Activated CD4-positive, alpha-beta T cell treated with anti-CD3 and anti-CD28 coated beads, Interleukin-2, Interleukin-6, amounts not matched to agents 100 ng/mL and 50 ng/mL, durations not matched to agents 16 hours and 8 hours (primary cell): ENCODE results near the gene GPC5.
"Not testable (repeated sequence)": the region's sequence is repeated elsewhere in the genome, so short reads cannot be mapped to it uniquely, and the experiment has no call there.

Experiments
- DNase-seq: peaks from one replicate; pipeline ENCODE4 v3.0.0-alpha.2; 2020

Gene GPC5

DNA sequence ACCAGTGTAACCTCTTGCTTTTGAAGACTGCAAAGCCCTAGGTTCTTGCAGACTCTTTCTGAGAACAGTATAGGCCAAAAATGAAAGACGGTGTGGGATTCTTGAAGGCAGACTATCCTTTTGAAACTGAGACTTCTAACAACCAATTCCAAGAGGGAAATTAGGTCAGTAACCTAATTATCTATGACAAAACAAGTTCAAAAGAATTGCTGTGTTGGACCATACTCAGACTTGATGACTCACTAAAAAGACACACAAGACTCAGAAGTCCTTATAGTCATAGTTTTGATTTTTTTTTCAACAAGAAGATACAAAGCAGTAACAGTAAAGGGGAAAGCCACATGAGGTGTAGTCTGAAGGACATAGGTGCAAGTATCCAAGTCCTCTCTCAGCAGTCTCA, 1204.1 kb downstream of the GPC5 start:
- DNase-seq, result no peak

DNA sequence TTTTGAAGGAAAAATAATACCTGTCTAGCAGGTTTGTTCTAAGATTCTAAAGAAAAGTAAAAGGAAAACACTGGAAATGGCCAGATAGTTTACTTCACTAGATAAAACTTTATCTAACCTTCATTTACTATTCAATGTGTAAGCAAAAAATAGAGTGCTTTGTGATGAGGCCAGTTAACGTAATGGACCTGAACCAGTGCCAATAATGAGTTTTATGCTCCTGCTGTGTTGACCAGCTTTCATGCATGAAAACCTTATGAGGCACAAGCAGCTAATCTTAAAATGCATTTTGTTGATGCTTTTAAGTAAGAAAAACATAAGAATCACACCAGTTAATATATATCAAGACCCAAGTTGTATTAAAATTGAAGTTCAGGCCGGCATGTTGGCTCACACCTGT, 1211.0 kb downstream of the GPC5 start:
- no peak for DNase-seq

DNA sequence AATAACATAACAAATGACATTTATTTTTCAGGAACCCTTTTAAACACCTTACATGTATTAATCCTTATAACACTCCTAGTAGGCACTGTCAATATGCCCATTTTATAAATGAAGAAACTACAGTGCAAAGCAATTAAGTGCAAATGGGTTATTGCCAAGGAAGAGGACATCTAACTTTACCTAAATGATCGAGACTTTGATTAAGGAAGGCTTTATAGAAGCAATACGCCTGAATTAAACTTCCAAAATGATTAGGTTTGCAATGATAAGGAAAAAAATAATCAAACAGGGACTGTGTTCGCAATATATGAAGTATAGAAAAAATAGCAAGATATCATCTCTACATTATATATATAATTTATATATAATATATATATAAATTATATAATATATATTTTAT, 1214.5 kb downstream of the GPC5 start:
- DNase-seq, result no peak

DNA sequence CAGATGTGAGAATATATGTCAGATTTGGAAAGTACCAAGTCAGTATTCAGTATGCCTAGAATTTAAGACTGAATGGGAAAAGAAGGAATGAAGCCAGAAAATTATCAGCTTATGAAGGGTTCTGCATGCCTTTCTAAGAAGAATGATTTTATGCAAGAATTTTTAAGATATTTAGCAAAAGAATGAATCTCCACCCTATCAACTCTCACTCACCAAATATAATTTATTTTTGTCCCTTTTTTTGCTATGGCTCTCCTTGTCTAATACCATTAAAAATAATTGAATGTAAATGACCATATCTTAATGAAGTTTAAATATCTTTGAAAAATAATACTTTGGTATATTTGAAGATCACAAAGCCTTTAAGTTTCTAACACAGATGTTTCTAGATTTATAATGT, 1215.5 kb downstream of the GPC5 start:
- no peak for DNase-seq

DNA sequence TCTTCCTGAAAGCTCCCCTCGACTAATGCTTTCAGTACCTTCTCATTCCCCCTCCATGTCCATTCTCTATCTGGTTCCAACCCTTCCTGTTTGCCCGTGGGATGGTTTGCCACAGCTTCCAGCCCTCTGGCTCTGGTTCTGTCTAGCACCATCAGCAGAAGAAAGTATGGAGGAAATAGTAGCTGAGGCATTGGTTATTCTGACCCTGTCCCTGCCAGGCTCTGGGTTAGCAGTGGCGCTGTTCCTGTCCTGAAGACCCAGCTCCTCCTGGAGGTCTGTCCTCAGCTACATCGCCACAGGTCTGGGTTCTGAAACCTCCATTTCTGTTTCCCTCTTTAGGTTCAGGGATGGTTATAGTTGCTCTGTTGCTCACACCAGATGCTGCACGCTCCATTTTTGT, 1223.6 kb downstream of the GPC5 start:
- DNase-seq, result no peak

DNA sequence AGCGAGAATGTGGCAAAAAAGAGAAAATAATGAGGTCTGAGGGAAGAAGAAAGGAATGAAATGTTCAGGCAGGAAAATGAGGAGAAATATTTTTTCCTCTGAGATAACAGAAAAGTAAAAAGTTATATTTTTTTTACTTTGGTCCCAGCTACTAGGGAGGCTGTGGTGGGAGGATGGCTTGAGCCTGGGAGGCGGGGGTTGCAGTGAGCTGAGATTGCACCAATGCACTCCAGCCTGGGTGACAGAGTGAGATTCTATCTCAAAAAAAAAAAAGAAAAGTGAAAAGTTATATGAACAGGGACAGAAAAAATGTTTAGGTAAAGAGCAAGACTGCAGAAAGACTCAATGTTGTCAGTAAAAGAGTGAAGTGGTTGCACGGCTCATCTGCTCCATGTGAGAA, 1224.5 kb downstream of the GPC5 start:
- no peak for DNase-seq

DNA sequence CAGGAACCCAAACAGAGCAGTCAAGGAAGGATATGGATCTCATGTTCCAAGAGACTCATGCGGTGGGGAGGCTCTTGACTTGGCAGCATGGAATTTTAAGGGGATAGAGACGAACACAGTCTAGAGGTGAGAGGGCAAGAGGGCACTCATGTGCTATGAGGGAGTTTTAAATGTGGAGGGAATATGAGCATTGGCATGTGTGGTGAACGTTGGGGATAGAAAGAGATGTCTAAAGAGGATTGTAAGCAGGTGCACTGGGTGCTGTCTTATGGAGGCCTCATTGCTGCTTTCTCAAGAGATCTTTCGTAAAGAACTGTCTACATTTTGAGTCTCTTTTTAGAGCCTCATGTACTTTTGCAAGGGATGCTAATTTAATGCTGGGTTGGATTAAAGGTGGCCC, 1227.9 kb downstream of the GPC5 start:
- DNase-seq, result no peak

DNA sequence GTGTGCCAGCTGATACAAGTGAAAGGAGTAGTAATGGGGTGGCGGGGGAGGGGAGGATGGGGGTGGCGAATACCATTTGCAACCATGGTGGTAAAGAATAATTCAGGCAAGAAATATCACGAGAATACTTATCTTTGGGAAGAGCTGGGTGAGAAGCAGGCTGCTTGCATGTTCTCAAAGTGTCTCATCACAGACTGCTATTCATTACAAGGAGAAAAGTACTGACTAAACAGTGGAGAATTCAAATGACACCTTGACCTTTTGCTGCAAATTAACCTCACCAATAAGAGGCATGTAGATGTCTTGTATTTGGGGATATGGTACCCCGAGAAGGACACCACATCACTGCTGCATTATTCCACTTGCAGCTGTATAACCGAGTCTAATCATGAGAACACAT, 1242.5 kb downstream of the GPC5 start:
- DNase-seq, result no peak

DNA sequence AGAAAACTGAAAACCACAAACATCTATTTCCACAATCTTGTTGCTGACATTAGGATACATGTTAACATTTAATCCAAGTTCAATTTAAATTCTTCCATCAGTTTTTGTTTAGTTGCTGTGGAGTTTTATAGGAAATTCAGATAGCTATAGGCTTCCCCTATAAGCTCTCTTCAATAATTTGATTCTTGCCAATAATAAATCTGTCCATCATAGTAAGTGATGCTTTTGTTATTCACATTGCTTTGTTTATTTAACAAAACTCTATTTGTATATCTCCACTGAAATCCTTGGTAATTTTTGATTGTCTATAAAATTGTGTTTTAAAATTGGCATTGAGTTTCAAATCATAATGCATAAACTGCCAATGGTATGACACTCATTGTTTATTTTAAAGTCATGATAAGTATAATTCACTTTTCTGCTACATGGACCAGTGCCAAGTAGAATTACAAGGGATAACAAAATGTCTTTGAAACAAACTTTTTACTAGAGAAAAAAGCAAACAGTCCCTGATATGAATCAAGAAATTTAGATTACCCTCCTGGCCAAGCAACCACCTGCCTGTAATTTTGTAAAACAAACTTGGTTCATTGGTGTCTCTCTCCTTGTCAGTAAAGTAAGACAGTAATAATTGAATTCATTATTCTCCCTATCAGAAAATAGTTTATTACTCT, 1250.9 kb downstream of the GPC5 start:
- DNase-seq, result no peak

DNA sequence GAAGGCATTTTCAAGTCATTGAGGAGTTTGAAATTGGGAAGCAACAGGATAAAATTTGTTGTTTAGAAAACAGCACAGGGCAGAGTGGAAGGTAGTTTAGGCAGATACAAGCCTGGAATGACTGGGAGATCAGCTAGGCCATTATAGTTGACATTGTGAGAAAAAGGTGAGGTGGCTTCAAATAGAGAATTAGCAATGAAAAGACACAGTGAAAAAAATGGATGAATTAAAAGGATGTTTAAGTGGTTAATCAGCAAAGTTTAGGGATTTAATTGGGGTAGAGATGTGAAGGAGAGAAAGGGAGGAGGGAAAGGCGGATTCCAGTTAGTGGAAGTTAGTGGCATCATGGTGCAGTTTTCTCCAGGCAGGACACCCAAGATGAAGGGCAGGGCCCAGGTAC, 1257.7 kb downstream of the GPC5 start:
- DNase-seq, result no peak

DNA sequence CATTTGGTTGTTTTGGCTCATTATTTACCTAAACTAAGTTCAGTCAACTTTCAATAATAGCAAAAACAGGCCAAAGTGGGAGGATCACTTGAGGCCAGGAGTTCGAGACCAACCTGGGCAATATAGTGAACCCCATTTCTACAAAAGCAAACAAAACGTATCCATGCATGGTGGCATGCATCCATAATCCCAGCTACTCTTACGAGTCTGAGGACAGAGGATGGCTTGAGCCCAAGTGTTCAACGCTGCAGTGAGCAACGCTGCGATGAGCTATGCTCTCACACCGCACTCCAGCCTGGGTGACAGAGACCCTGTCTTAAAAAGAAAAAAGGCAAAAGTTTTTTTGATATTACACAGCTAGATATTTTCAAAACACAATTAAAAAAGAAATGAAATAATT, 1258.2 kb downstream of the GPC5 start:
- DNase-seq, result no peak

DNA sequence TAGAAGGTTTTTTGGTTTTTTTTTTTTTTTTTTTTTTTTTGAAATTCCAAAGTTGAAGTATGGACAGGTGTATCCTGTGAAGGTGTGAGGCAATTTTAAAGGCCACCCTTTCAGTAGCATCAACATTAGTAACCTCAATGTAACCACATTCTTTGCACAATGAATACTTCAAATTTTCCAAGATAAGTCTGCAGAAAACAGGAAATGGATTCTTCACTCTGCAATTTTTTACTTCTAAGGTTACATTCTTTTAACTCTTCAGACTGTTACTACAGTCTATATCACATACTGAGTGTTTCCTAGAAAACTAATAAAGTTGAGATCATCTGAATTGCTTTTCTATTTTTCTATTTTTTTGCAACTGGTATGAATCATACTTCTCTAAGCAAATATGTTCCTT, 1259.1 kb downstream of the GPC5 start:
- no peak for DNase-seq

DNA sequence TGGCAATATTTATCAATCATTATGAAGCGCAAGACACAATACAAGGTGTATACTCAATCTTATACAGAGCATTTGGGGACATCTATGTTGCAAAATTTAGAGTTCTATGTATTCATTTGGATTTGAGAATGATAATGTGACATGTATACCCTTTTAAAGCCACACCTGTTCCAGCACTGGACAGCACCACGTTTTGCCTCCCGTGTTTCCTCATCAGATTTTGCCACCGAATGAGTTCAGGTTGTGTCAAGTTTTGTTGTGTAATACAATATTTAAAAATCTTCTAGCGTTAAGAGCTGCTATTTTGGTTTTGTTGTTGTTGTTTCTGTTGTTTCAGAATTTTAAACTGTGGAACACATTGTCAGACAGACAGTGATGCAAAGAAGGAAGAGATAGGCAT, 1259.9 kb downstream of the GPC5 start:
- DNase-seq, result no peak

DNA sequence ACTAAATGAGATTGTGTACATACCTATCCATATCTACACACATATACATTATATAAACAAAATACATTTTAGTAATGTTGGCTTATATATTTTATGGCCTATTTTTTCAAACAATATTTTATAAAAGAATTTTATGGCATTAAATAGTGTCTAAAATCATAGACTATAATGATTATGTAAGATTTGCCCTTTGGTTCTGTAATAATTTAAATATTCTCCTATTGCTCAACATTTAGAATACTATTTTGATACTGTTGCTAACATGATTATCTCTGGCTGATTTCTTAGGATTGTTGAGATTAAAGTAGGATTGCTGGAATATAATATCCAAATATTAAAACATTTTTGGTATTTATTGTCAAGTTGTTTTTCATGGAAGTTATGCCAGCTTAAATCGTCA, 1263.0 kb downstream of the GPC5 start:
- DNase-seq, result no peak

DNA sequence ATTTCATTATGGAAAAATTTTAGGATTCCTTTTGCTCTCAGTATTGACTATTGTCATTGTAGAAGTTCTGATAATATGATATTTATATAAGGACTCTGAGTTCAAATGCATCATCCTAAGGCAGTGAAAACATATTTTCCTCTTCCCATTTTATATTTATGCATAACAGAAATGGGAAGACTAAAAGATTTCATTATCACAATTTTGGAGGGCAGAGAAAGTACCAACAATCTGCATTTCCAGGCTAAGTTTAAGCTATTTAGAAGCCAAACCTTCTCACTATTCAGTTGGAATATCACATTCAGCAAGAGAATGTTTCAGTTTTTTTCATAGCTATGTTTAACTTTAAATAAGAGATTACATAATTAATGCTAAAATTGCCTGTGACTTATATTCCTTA, 1269.7 kb downstream of the GPC5 start:
- DNase-seq, result no peak

DNA sequence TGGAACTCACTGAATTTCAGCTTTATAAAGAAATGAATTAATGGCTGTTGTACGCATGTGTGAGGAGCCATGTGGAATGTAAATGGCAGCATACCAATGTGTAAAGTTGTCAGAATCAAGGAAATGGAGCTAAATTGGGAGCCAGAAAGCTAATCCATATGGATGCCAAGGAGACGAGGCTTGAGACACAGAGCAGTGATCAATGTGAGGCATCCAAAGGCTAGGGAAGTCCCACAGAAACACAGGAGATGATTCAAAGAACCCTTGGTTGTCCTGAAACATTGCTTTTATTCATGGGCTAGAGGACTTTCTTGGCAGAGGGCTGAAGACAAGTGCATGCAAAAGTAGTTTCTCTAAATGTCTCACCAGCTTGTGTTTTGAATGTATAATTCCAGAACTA, 1271.7 kb downstream of the GPC5 start:
- no peak for DNase-seq

DNA sequence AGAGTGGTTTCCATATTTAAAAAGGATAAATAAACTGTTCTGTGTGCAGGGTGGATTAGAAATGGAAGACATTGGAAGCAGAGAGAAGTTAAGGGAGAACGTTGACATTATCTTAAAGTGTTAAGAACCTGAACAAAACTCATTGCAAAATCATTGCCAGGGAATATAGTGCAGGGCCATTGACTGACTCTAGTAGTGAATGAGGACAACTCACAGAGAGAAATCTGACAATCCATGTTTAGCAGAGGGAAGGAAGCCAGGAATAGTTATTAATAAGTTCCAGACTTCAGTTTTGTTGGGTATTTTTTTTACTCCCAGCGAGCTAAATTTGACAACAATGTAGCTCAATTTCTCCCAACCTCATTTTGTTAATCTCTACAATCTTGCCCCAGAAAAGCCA, 1273.4 kb downstream of the GPC5 start:
- no peak for DNase-seq

DNA sequence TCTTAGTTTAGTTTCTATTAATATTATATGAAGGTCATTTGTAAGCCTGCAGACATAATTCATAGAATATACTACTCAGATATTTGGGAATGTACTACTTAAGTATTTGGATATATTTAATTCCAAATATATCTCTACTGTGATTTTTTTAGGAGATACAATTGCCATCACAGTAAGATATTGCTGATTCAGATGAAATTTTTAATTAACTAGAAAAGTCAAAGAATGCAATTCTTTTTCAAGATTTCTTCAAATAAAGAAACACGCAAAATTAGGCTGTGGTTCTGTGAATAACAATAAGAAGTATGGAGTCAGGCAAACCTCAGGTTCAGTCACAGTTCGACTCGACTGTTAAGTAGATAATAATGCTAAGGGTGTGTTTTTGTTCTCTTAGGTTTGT, 1277.8 kb downstream of the GPC5 start:
- no peak for DNase-seq

DNA sequence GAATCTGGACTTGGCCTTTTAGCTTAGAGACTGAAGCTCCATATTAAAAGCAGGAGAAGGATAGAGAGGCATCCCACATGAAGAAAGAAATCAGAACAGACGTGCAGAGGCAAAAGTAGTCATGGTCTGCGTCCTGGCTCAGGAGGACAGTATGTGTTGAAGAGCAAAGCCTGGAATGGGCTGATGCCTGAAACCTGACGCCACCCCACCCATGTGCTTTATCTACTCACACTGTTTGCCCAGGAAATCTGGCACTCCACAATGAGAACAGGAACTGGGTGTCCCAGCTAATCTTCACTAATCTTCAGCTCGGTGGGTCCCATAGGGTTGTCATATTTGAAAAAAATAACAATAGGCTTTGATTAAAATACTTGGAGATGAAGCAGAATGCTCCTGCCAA, 1279.2 kb downstream of the GPC5 start:
- no peak for DNase-seq

DNA sequence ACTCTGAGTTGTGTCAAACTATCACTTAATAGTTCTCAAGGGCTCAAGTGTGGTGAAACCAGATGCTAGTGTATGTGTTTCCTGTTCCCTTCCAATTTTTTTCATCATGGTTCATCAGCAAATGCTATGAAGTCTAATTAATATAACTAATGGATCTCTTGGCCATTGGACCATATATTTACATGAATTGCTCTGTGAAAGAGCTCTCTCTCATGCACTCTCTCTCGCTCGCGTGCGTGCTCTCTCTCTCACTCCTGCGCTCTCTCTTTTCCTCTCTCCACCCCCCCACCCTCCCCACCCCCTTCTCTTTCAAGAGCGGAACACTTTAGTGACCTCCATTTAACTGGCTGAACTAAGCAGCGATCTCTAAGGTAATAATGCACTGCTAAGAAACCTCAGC, 1281.2 kb downstream of the GPC5 start:
- DNase-seq, result no peak

DNA sequence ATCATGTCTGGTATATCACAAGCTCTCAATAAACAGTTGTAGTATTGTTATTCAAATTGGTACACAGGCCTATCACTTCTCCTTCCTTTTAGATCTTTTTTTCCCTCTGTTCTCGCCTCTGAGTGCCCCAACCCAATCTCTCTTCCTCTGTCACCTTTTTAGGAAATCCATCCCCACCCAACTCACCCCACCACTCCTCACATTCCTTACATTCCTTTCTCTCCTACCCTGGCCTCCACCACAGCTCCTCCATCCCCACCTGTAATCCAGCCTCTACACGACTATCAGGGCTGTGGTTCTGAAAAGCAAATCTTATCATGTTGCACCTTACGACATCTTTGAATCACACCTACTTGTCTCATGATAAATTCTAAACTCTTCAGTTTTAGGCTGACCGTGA, 1282.8 kb downstream of the GPC5 start:
- no peak for DNase-seq

DNA sequence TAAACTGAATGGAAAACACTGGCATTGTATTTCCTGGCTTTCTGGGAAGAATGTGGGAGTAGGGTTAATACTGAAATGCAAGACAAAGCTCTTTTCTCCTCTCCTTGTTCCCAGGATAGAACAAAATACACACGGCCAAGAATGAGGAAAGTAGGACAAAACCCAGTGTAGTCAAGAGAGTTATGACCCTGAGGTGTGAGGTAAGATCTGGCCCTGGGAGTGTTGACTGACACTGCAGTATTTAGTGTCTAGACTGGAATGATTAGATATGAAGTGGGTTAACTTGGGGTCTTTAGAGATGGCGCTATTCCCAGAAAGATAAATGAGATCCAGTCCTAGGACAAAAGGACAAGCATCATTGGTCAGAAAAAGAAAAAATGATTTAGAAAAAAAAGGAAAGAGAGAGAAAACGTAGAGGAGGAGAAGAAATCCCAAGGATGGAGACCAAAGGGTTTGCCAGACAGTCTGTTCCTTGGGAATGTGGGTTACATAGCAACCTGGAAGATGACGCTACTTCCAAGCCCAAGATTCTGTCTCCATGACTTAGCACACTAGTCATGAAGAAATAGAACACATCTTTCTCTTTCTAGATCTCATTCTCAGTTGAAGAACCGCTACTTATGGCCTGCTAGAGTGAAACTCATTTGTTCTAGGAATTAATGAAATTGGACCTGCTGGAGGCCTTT, 1284.6 kb downstream of the GPC5 start:
- DNase-seq, result no peak

DNA sequence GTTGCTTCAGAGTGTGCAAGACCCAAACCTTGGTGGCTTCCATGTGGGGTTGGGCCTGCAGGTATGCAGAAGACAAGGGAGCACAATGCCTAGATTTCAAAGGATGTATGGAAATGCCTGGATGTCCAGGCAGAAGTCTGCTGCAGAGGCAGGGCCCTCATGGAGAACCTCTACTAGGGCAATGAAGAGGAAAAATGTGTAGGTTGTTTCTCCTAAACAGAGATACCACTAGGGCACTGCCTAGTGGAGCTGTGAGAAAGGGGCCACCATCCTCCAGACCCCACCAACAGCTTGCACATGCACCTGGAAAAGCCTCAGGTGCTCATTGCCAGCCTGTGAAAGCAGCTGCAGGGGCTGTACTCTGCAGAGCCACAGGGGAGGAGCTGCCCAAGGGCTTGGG, 1295.6 kb downstream of the GPC5 start:
- no peak for DNase-seq

DNA sequence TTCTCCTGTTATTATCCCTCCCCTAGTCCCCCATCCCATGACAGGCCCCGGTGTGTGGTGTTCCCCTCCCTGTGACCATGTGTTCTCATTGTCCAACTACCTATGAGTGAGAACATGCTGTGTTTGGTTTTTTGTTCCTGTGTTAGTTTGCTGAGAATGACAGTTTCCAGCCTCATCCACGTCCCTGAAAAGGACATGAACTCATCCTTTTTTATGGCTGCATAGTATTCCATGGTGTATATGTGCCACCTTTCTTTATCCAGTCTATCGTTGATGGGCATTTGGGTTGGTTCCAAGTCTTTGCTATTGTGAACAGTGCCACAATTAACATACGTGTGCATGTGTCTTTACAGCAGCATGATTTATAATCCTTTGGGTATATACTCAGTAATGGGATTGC, 1297.4 kb downstream of the GPC5 start:
- not testable (repeated sequence) for DNase-seq

DNA sequence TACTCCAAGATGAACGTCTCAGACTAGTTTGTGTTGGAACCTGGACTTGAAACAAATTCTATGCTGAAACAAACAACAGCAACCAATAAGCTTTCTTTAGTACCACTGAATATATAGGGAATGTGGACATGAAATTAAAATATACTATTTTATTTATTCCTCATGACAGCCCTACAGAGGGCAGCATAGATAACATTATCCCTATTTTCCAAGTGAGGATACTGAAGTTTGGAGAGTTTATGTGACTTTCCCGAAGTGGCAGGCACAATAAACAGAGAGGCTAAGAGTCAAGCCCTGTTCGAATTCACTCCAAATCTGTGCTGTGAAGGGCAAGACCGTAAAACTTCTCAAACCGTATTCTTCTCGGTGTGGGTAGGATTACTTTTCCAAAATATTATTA, 1318.3 kb downstream of the GPC5 start:
- DNase-seq, result no peak
